GM21619 (cell line): ENCODE measurements around the gene ANKRD66.

Experiments
- ATAC-seq: cut with Tn5 transposase; IDR thresholded peaks from one replicate; pipeline ENCODE4 v1.9.1; 2021; ENCODE audit not compliant: unreplicated experiment

ANKRD66 gene

GRCh38 chr6:46789434-46790354 lies 43.0 kb downstream of the ANKRD66 start:
- ATAC-seq, result no peak

GRCh38 chr6:46790355-46790874 lies 43.7 kb downstream of the ANKRD66 start:
- no peak for ATAC-seq

- no peak for ATAC-seq
Observed at GRCh38 chr6:46792635-46793034, 45.9 kb downstream of the ANKRD66 start.

- no peak for ATAC-seq
Observed at GRCh38 chr6:46793138-46793537, 46.4 kb downstream of the ANKRD66 start, which contains the start of gene MEP1A. MEP1A (plus strand) TSS chr6:46793389; CDS start chr6:46793399, 10 bp downstream.

- ATAC-seq, result no peak
Observed at GRCh38 chr6:46794068-46794467, 47.3 kb downstream of the ANKRD66 start.

- ATAC-seq, result no peak
Observed at GRCh38 chr6:46795816-46796215, 49.1 kb downstream of the ANKRD66 start.

- ATAC-seq, result no peak
Observed at GRCh38 chr6:46796848-46797580, 50.3 kb downstream of the ANKRD66 start.

- ATAC-seq, result no peak
Observed at GRCh38 chr6:46799657-46800056, 52.9 kb downstream of the ANKRD66 start.

GRCh38 chr6:46808806-46809205 lies 62.1 kb downstream of the ANKRD66 start:
- no peak for ATAC-seq
